WTC11 (cell line): ENCODE results near the gene CAMSAP3. TPM values are rescaled to one million over a fixed set of nuclear protein-coding genes. Genes with fewer than 3 reads are reported as not detected.

Source experiments
- ATAC-seq: fragments of 200-7000 bp; cut with Tn5 transposase; 2 replicates; pipeline ENCODE4 v1.10.0; 2021; ENCODE audit warnings: mild to moderate bottlenecking, moderate library complexity
- CTCF ChIA-PET: fragments of 300-600 bp; sonication (Branson Sonifier 250); formaldehyde crosslinking; loops from one replicate; lab custom pipeline; 2021; ENCODE audit warnings: antibody characterized with exemption; lab: Charles Lee
- POLR2A ChIA-PET: fragments of 350-600 bp; sonication (Branson Sonifier 250); formaldehyde crosslinking; loops from one replicate; lab custom pipeline; 2021; ENCODE audit warnings: antibody characterized with exemption; lab: Charles Lee
- DNase-seq: peaks from one replicate; pipeline ENCODE4 v3.0.0; 2021; ENCODE audit warnings: low spot score
- H3K27ac Mint-ChIP-seq: 2 replicates; pipeline ENCODE4 v1.8.0; 2021; ENCODE audit warnings: mixed read lengths
- H3K27me3 Mint-ChIP-seq: 2 replicates; pipeline ENCODE4 v1.8.0; 2021; ENCODE audit warnings: low read depth, mild to moderate bottlenecking, moderate library complexity, mixed read lengths
- H3K36me3 Mint-ChIP-seq: 2 replicates; pipeline ENCODE4 v1.8.0; 2021; ENCODE audit warnings: mixed read lengths
- H3K4me1 Mint-ChIP-seq: 2 replicates; pipeline ENCODE4 v1.8.0; 2022; ENCODE audit warnings: mixed read lengths
- H3K4me3 Mint-ChIP-seq: 2 replicates; pipeline ENCODE4 v1.8.0; 2021; ENCODE audit warnings: mild to moderate bottlenecking, moderate library complexity, mixed read lengths
- H3K9me3 Mint-ChIP-seq: 2 replicates; pipeline ENCODE4 v1.8.0; 2021; ENCODE audit warnings: mixed read lengths
- ATF6 ChIP-seq: sonication (generic); formaldehyde crosslinking; IDR thresholded peaks from 2 replicates; pipeline ENCODE4 v1.8.1; 2023; ENCODE audit warnings: mild to moderate bottlenecking, missing genetic modification reagents
- CBFB ChIP-seq: sonication (generic); formaldehyde crosslinking; IDR thresholded peaks from 2 replicates; pipeline ENCODE4 v1.8.1; 2022; ENCODE audit warnings: mild to moderate bottlenecking, low read depth, missing genetic modification reagents
- CDX4 ChIP-seq: fragments of 250-450 bp; sonication (Bioruptor Pico); IDR thresholded peaks from 2 replicates; pipeline ENCODE4 v1.9.0; 2021; ENCODE audit warnings: moderate library complexity, mild to moderate bottlenecking, inconsistent platforms, borderline replicate concordance
- CREB1 ChIP-seq: sonication (generic); formaldehyde crosslinking; IDR thresholded peaks from 2 replicates; pipeline ENCODE4 v1.8.0; 2023; ENCODE audit warnings: mild to moderate bottlenecking, missing genetic modification reagents
- CREM ChIP-seq: sonication (generic); formaldehyde crosslinking; IDR thresholded peaks from 2 replicates; pipeline ENCODE4 v1.8.1; 2022; ENCODE audit warnings: mild to moderate bottlenecking, missing genetic modification reagents, moderate library complexity
- CTCF ChIP-seq: fragments of 200-600 bp; IDR thresholded peaks from 2 replicates; pipeline ENCODE4 v1.8.0; 2022; ENCODE audit warnings: antibody characterized with exemption
- E2F4 ChIP-seq: sonication (generic); formaldehyde crosslinking; IDR thresholded peaks from 2 replicates; pipeline ENCODE4 v1.8.1; 2022; ENCODE audit warnings: low read depth, mild to moderate bottlenecking, moderate library complexity, missing genetic modification reagents, borderline replicate concordance
- ELF4 ChIP-seq: sonication (generic); formaldehyde crosslinking; IDR thresholded peaks from 2 replicates; pipeline ENCODE4 v1.8.1; 2022; ENCODE audit warnings: low read depth, mild to moderate bottlenecking, moderate library complexity, missing genetic modification reagents
- ETV6 ChIP-seq: sonication (generic); formaldehyde crosslinking; IDR thresholded peaks from 2 replicates; pipeline ENCODE4 v1.8.1; 2022; ENCODE audit warnings: mild to moderate bottlenecking, missing genetic modification reagents
- FOXK1 ChIP-seq: sonication (generic); formaldehyde crosslinking; IDR thresholded peaks from 2 replicates; pipeline ENCODE4 v1.8.0; 2022; ENCODE audit warnings: mild to moderate bottlenecking, moderate library complexity, missing genetic modification reagents
- MAX ChIP-seq: sonication (generic); formaldehyde crosslinking; IDR thresholded peaks from 2 replicates; pipeline ENCODE4 v1.8.0; 2022; ENCODE audit warnings: mild to moderate bottlenecking, missing genetic modification reagents
- TCF7 ChIP-seq: sonication (generic); formaldehyde crosslinking; IDR thresholded peaks from 2 replicates; pipeline ENCODE4 v1.8.0; 2022; ENCODE audit warnings: mild to moderate bottlenecking, low read depth, missing genetic modification reagents, moderate library complexity
- ZBTB43 ChIP-seq: sonication (generic); formaldehyde crosslinking; IDR thresholded peaks from 2 replicates; pipeline ENCODE4 v1.8.1; 2023; ENCODE audit warnings: mild to moderate bottlenecking, missing genetic modification reagents
- ZNF121 ChIP-seq: sonication (generic); formaldehyde crosslinking; IDR thresholded peaks from 2 replicates; pipeline ENCODE4 v1.8.0; 2023; ENCODE audit warnings: missing genetic modification reagents
- total RNA-seq: library from RNA; stranded (reverse); gene quantifications from 3 replicates; pipeline ENCODE4 v1.2.3, GENCODE V29; 2021

The CAMSAP3 gene
- total RNA-seq, 1 experiment from 2014 or later = 27.8 TPM

GRCh38 chr19:7640803-7641202 lies 45.1 kb downstream of the CAMSAP3 start (continued):
- TF ChIP-seq ZBTB43 (CRISPR knock-in tag) (no peak), CREB1 (no peak)

- peaks cover 8% of the 10 kb centered on the region for H3K9me3 Mint-ChIP-seq
- DNase-seq = peak; percentile 66
- ATAC-seq = peak; percentile 57
- H3K27ac Mint-ChIP-seq = no peak overlapping the region
- no peaks in the 10 kb centered on the region for H3K4me1 Mint-ChIP-seq
- ChIA-PET POLR2A (interaction anchor here (0.6 kb wide), 1 partner anchor 137 kb away, joined by 7 read pairs; no protein-coding TSS in a partner anchor), CTCF (interaction anchor here (0.5 to 2.8 kb wide), 27 partner anchors 8 to 353 kb away, joined by 3 to 37 read pairs (median 4); partner anchors contain the start of genes CAMSAP3, PET100, TRAPPC5 and XAB2)
- peaks cover 7% of the 10 kb centered on the region; the same call in 1 of the 2 replicates for H3K36me3 Mint-ChIP-seq
- peaks cover 3% of the 10 kb centered on the region for H3K27me3 Mint-ChIP-seq
- H3K4me3 Mint-ChIP-seq = no peak overlapping the region
- TF ChIP-seq CTCF = 0 out of 2 replicates have a peak, but pooled peaks have one; percentile 31
- TF ChIP-seq CDX4 (CRISPR knock-in tag) = no peak
- no peak for TF ChIP-seq ZNF121
- no peak for TF ChIP-seq ETV6 (CRISPR knock-in tag)
- TF ChIP-seq, all 79 proteins: peak for 1
Observed at GRCh38 chr19:7641290-7642276, 45.9 kb downstream of the CAMSAP3 start.

- no peak overlapping the region for H3K27ac Mint-ChIP-seq
- H3K4me3 Mint-ChIP-seq = no peak overlapping the region
- H3K4me1 Mint-ChIP-seq = no peaks in the 10 kb centered on the region
- ATAC-seq (no peak), DNase-seq (no peak)
- ChIA-PET POLR2A (no interaction called here), CTCF (interaction anchor here (0.5 to 2.8 kb wide), 7 partner anchors 35 to 353 kb away, joined by 3 to 37 read pairs (median 6); partner anchors contain the start of gene TRAPPC5)
- no peak for TF ChIP-seq E2F4 (CRISPR knock-in tag)
- no peak for TF ChIP-seq CBFB (CRISPR knock-in tag)
- no peak for TF ChIP-seq TCF7 (CRISPR knock-in tag)
- TF ChIP-seq MAX (CRISPR knock-in tag) = no peak
- no peak for TF ChIP-seq ELF4 (CRISPR knock-in tag)
- no peak for TF ChIP-seq FOXK1 (CRISPR knock-in tag)
- TF ChIP-seq ATF6 (CRISPR knock-in tag) = no peak
- TF ChIP-seq CREM (CRISPR knock-in tag) = no peak
- no peaks in the 10 kb centered on the region for H3K27me3 Mint-ChIP-seq
- H3K9me3 Mint-ChIP-seq = peaks cover 8% of the 10 kb centered on the region
- peaks cover 7% of the 10 kb centered on the region; the same call in 1 of the 2 replicates for H3K36me3 Mint-ChIP-seq
Observed at GRCh38 chr19:7642295-7643030, 46.8 kb downstream of the CAMSAP3 start.
